ENCODE data around the gene NTRK2.

DNA sequence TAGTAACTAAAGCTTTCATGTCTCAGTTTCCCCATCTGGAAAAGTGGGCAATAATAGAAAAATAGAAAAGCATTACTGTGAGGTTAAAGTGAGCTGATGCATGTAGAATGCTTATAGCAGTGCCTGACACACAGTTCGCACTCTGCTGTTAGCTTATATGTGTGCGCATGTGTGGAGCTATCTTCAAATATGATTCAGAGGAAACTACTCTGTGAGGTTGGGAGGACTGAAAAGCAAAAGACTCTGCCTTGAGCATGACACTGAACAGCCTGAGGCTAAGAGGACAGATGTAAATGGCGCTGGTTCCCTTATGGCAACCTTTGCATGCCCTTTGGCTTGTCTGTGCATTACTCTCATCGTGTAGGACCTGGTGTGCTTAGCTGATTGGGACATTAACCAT, 19.4 kb downstream of the NTRK2 start:
- TF ChIP-seq ZNF274 (IDR thresholded peaks at IDR 0.05; ENCODE audit: low read length): no peak
- TF ChIP-seq ZNF274 (tag by site-specific recombination; IDR thresholded peaks at IDR 0.05; ENCODE audit: borderline replicate concordance): no peak
- TF ChIP-seq, protein P1, sequence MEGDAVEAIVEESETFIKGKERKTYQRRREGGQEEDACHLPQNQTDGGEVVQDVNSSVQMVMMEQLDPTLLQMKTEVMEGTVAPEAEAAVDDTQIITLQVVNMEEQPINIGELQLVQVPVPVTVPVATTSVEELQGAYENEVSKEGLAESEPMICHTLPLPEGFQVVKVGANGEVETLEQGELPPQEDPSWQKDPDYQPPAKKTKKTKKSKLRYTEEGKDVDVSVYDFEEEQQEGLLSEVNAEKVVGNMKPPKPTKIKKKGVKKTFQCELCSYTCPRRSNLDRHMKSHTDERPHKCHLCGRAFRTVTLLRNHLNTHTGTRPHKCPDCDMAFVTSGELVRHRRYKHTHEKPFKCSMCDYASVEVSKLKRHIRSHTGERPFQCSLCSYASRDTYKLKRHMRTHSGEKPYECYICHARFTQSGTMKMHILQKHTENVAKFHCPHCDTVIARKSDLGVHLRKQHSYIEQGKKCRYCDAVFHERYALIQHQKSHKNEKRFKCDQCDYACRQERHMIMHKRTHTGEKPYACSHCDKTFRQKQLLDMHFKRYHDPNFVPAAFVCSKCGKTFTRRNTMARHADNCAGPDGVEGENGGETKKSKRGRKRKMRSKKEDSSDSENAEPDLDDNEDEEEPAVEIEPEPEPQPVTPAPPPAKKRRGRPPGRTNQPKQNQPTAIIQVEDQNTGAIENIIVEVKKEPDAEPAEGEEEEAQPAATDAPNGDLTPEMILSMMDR (tag by site-specific recombination; IDR thresholded peaks at IDR 0.05): no peak
- no peak for TF ChIP-seq ZSCAN16 (tag by site-specific recombination; IDR thresholded peaks at IDR 0.05)
- no peak for TF ChIP-seq ZNF629 (tag by site-specific recombination; IDR thresholded peaks at IDR 0.05)
- no peak for TF ChIP-seq GFI1B (tag by site-specific recombination; IDR thresholded peaks at IDR 0.05)
- no peak for TF ChIP-seq ZNF571 (tag by site-specific recombination; IDR thresholded peaks at IDR 0.05)
- TF ChIP-seq, protein P2, sequence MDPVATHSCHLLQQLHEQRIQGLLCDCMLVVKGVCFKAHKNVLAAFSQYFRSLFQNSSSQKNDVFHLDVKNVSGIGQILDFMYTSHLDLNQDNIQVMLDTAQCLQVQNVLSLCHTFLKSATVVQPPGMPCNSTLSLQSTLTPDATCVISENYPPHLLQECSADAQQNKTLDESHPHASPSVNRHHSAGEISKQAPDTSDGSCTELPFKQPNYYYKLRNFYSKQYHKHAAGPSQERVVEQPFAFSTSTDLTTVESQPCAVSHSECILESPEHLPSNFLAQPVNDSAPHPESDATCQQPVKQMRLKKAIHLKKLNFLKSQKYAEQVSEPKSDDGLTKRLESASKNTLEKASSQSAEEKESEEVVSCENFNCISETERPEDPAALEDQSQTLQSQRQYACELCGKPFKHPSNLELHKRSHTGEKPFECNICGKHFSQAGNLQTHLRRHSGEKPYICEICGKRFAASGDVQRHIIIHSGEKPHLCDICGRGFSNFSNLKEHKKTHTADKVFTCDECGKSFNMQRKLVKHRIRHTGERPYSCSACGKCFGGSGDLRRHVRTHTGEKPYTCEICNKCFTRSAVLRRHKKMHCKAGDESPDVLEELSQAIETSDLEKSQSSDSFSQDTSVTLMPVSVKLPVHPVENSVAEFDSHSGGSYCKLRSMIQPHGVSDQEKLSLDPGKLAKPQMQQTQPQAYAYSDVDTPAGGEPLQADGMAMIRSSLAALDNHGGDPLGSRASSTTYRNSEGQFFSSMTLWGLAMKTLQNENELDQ (tag by site-specific recombination; IDR thresholded peaks at IDR 0.05; ENCODE audit: low read depth): no peak
- TF ChIP-seq SETDB1 (IDR thresholded peaks at IDR 0.05; ENCODE audit: insufficient read length, low read length): no peak
- no peak for TF ChIP-seq ZBTB1 (tag by site-specific recombination; IDR thresholded peaks at IDR 0.05)
- no peak for TF ChIP-seq ZNF549 (tag by site-specific recombination; IDR thresholded peaks at IDR 0.05)
- TF ChIP-seq, protein P3, sequence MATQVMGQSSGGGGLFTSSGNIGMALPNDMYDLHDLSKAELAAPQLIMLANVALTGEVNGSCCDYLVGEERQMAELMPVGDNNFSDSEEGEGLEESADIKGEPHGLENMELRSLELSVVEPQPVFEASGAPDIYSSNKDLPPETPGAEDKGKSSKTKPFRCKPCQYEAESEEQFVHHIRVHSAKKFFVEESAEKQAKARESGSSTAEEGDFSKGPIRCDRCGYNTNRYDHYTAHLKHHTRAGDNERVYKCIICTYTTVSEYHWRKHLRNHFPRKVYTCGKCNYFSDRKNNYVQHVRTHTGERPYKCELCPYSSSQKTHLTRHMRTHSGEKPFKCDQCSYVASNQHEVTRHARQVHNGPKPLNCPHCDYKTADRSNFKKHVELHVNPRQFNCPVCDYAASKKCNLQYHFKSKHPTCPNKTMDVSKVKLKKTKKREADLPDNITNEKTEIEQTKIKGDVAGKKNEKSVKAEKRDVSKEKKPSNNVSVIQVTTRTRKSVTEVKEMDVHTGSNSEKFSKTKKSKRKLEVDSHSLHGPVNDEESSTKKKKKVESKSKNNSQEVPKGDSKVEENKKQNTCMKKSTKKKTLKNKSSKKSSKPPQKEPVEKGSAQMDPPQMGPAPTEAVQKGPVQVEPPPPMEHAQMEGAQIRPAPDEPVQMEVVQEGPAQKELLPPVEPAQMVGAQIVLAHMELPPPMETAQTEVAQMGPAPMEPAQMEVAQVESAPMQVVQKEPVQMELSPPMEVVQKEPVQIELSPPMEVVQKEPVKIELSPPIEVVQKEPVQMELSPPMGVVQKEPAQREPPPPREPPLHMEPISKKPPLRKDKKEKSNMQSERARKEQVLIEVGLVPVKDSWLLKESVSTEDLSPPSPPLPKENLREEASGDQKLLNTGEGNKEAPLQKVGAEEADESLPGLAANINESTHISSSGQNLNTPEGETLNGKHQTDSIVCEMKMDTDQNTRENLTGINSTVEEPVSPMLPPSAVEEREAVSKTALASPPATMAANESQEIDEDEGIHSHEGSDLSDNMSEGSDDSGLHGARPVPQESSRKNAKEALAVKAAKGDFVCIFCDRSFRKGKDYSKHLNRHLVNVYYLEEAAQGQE (tag by site-specific recombination; IDR thresholded peaks at IDR 0.05): no peak

All from HEK293 (cell line).